ENCODE measurements around the gene STPG4.
A peak's percentile ranks its signal among the peaks of the same experiment; 100 is the strongest.

DNA sequence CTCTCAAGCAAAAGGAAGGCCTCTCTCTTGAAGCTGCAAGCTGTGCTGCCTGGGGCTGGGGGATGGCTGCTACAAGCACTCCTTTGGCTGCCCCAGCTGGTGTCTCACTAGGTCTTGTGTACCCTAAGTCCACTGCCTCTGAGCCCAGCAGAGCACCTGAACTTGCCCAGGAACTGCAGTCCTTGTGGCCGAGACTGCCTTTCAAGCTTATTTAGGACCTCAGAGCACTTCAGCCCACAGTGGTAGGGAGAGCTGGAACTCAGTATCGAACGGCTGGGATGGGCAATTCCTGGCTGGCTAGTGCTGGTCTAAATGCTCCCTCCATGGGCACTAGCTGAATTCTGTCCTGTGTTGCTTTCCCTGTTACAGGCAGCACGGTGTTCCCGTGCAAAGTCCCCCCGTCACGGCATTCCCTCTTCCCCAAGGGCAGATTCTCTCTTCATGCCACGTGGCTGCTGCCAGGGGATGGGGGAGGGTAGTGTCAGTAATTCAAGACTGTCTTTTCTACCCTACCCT is 25.9 kb downstream of the STPG4 start:
- TF ChIP-seq NRF1 (IDR thresholded peaks at IDR 0.05; ENCODE audit: low read depth, low read length), result no peak
- TF ChIP-seq, protein P1, sequence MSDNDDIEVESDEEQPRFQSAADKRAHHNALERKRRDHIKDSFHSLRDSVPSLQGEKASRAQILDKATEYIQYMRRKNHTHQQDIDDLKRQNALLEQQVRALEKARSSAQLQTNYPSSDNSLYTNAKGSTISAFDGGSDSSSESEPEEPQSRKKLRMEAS (IDR thresholded peaks at IDR 0.05), result peak; percentile 90
- TF ChIP-seq EZH2 (IDR thresholded peaks at IDR 0.05; ENCODE audit: low read depth, low read length, severe bottlenecking), result no peak
- no peak for TF ChIP-seq CEBPB (IDR thresholded peaks at IDR 0.05; ENCODE audit: low read depth, low read length)
- TF ChIP-seq, protein P2, sequence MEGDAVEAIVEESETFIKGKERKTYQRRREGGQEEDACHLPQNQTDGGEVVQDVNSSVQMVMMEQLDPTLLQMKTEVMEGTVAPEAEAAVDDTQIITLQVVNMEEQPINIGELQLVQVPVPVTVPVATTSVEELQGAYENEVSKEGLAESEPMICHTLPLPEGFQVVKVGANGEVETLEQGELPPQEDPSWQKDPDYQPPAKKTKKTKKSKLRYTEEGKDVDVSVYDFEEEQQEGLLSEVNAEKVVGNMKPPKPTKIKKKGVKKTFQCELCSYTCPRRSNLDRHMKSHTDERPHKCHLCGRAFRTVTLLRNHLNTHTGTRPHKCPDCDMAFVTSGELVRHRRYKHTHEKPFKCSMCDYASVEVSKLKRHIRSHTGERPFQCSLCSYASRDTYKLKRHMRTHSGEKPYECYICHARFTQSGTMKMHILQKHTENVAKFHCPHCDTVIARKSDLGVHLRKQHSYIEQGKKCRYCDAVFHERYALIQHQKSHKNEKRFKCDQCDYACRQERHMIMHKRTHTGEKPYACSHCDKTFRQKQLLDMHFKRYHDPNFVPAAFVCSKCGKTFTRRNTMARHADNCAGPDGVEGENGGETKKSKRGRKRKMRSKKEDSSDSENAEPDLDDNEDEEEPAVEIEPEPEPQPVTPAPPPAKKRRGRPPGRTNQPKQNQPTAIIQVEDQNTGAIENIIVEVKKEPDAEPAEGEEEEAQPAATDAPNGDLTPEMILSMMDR (IDR thresholded peaks at IDR 0.05; ENCODE audit: control extremely low read depth in 1 of 3, insufficient read depth in 1 of 3, low read depth in 1 of 3, low read length in 3 of 3), result no peak
- TF ChIP-seq CHD2 (IDR thresholded peaks at IDR 0.05; ENCODE audit: low read length), result no peak
- TF ChIP-seq POLR2A (IDR thresholded peaks at IDR 0.05; ENCODE audit: control extremely low read depth in 1 of 2, low read depth in 2 of 2, low read length in 2 of 2), result no peak
- no peak for TF ChIP-seq SUZ12 (IDR thresholded peaks at IDR 0.05; ENCODE audit: low read length)
- no peak for TF ChIP-seq ZNF274 (IDR thresholded peaks at IDR 0.05; ENCODE audit: borderline replicate concordance, extremely low read depth, low read length)
- TF ChIP-seq FOSL1 (IDR thresholded peaks at IDR 0.05; ENCODE audit: insufficient read depth, low read depth, low read length), result no peak
- TF ChIP-seq, protein P3, sequence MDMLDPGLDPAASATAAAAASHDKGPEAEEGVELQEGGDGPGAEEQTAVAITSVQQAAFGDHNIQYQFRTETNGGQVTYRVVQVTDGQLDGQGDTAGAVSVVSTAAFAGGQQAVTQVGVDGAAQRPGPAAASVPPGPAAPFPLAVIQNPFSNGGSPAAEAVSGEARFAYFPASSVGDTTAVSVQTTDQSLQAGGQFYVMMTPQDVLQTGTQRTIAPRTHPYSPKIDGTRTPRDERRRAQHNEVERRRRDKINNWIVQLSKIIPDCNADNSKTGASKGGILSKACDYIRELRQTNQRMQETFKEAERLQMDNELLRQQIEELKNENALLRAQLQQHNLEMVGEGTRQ (IDR thresholded peaks at IDR 0.05; ENCODE audit: low read length), result 0 out of 2 replicates have a peak, but pooled peaks have one; percentile 10
- no peak for TF ChIP-seq KDM4A (IDR thresholded peaks at IDR 0.05; ENCODE audit: low read depth, low read length, severe bottlenecking)
- no peak for TF ChIP-seq RBBP5 (IDR thresholded peaks at IDR 0.05; ENCODE audit: borderline replicate concordance, low read depth, low read length)
- TF ChIP-seq SRF (IDR thresholded peaks at IDR 0.05; ENCODE audit: low read depth, low read length), result no peak

Data from H1 (cell line).